OCI-LY7 (cell line): ENCODE results near the gene NAALADL2. TPM values are rescaled to one million over a fixed set of nuclear protein-coding genes. Genes with fewer than 3 reads are reported as not detected.

Experiments used
- BruUV-seq: library from RNA; stranded (reverse); fragments of 400-500 nt; replicated peaks from 2 replicates; lab custom pipeline; 2021; lab: Mats Ljungman, UMichigan
- CTCF ChIA-PET: fragments of 300-600 bp; sonication (Branson Sonifier 250); formaldehyde crosslinking; loops from one replicate; lab custom pipeline; 2022; ENCODE audit warnings: antibody characterized with exemption; ENCODE audit not compliant: unreplicated experiment; lab: Charles Lee
- POLR2A ChIA-PET: fragments of 300-600 bp; sonication (Branson Sonifier 250); formaldehyde crosslinking; loops from one replicate; lab custom pipeline; 2022; ENCODE audit warnings: antibody characterized with exemption; lab: Charles Lee
- DNase-seq: peaks from one replicate; pipeline ENCODE4 v3.0.0-alpha.2; 2015; ENCODE audit warnings: low spot score
- H2AFZ ChIP-seq: fragments of 200-600 bp; sonication (generic), shearing (Covaris generic); 2 replicates; pipeline ENCODE4 v1.6.1; 2014; ENCODE audit warnings: mild to moderate bottlenecking, antibody characterized with exemption, low read length, moderate library complexity
- H3K27ac ChIP-seq: fragments of 200-600 bp; sonication (generic); 2 replicates; pipeline ENCODE4 v1.5.1; 2014; ENCODE audit warnings: mixed run types, low read depth, mild to moderate bottlenecking, moderate library complexity, low read length, inconsistent platforms; ENCODE audit not compliant: poor library complexity, severe bottlenecking
- H3K36me3 ChIP-seq: fragments of 200-600 bp; sonication (generic); 2 replicates; pipeline ENCODE4 v1.6.1; 2014; ENCODE audit warnings: mild to moderate bottlenecking, antibody characterized with exemption, low read length, moderate library complexity, mixed read lengths; ENCODE audit not compliant: insufficient read depth
- H3K4me1 ChIP-seq: fragments of 200-600 bp; sonication (generic); 2 replicates; pipeline ENCODE4 v1.5.1; 2014; ENCODE audit warnings: mild to moderate bottlenecking, low read length; ENCODE audit not compliant: insufficient read depth, poor library complexity, severe bottlenecking
- H3K4me2 ChIP-seq: fragments of 200-600 bp; sonication (generic); 2 replicates; pipeline ENCODE4 v1.6.1; 2014; ENCODE audit warnings: mild to moderate bottlenecking, low read length
- H3K4me3 ChIP-seq: fragments of 200-600 bp; sonication (generic); 2 replicates; pipeline ENCODE4 v1.5.1; 2014; ENCODE audit warnings: mild to moderate bottlenecking, low read depth, low read length; ENCODE audit not compliant: poor library complexity, severe bottlenecking
- H3K79me2 ChIP-seq: fragments of 200-600 bp; sonication (generic); 2 replicates; pipeline ENCODE4 v1.6.1; 2016; ENCODE audit warnings: low read depth, mild to moderate bottlenecking, low read length, moderate library complexity, mixed read lengths; ENCODE audit not compliant: insufficient read depth
- H3K9me2 ChIP-seq: fragments of 200-600 bp; sonication (generic); 2 replicates; pipeline ENCODE4 v1.6.1; 2016; ENCODE audit warnings: mild to moderate bottlenecking, low read length, mixed read lengths; ENCODE audit not compliant: insufficient read depth
- H3K9me3 ChIP-seq: fragments of 200-600 bp; sonication (generic); 2 replicates; pipeline ENCODE4 v1.6.1; 2014; ENCODE audit warnings: mild to moderate bottlenecking, mixed run types, low read length, mixed read lengths
- H4K20me1 ChIP-seq: fragments of 200-600 bp; sonication (generic); 2 replicates; pipeline ENCODE4 v1.6.1; 2014; ENCODE audit warnings: mild to moderate bottlenecking, antibody characterized with exemption, low read length, moderate library complexity, mixed read lengths; ENCODE audit not compliant: insufficient read depth
- CTCF ChIP-seq: fragments of 200-600 bp; sonication (generic); conservative IDR thresholded peaks from 2 replicates; pipeline ENCODE4 v1.5.1; 2014; ENCODE audit warnings: mild to moderate bottlenecking, antibody characterized with exemption, low read length, moderate library complexity, mixed read lengths
- EZH2phosphoT487 ChIP-seq: fragments of 200-600 bp; sonication (generic); IDR thresholded peaks from 2 replicates; pipeline ENCODE4 v1.6.1; 2018; ENCODE audit warnings: low read depth, borderline replicate concordance, mild to moderate bottlenecking, mixed run types, antibody characterized with exemption, low read length, moderate library complexity, mixed read lengths
- intact Hi-C: fragments of 100-400 bp; cut with micrococcal nuclease; formaldehyde crosslinking; loops from one replicate; pipeline ENCODE4 v1.10.0; 2022; ENCODE audit not compliant: unreplicated experiment
- total RNA-seq, 2 experiments: library from RNA; depleted of rRNA in 1 of 2; stranded (reverse); fragments of >200 nt in 1 of 2; shearing (Covaris generic) in 1 of 2; gene quantifications; 2 replicates each; pipeline ENCODE4 v1.2.3, GENCODE V29; 2014 to 2022

The NAALADL2 gene
- total RNA-seq, 2 experiments from 2014 or later, result 0.25 to 0.70 TPM

DNA sequence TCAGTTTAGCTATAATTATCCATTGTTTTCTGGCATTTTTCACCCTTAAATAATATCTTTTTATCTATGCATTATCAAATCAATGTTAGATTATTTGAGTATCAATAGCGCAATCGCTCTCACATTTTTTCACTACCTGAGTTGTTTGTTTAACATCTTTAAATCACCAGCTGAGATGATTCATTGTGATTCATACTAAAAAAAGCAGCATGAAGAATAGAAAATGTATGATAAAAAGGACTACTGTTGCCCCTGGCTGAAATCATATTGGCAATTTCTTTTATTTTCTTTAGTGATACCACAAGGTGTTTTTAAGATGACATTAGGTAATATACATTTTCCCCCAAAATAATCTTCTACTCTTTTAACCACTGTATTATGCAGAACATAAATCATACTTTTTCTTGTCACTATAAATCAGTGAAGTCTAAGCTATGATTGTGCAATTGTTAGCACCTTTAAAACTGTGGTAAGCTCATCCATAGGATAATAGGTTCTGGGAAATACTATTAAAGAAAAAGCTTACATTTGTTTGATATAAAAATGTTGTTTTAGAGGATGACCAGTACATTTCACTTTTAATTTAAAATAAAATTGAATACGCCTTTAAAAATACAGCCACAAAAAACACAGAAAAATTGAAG is 889.1 kb downstream of the NAALADL2 start:
- BruUV-seq, result no TSS peak
- H3K27ac ChIP-seq, result no peak overlapping the region
- no peak overlapping the region for H3K4me2 ChIP-seq
- no peak for DNase-seq
- TF ChIP-seq CTCF (no peak), EZH2phosphoT487 (no peak)
- H3K4me1 ChIP-seq, result no peaks in the 10 kb centered on the region
- H4K20me1 ChIP-seq, result no peaks in the 10 kb centered on the region
- H3K4me3 ChIP-seq, result no peak overlapping the region
- H3K36me3 ChIP-seq, result no peaks in the 10 kb centered on the region
- H3K79me2 ChIP-seq, result no peaks in the 10 kb centered on the region
- H3K9me3 ChIP-seq, result no peaks in the 10 kb centered on the region
- intact Hi-C loops, result no loop called here
- H2AFZ ChIP-seq, result no peak overlapping the region
- CTCF ChIA-PET, result no interaction called here
- POLR2A ChIA-PET, result no interaction called here
- H3K9me2 ChIP-seq, result no peaks in the 10 kb centered on the region

DNA sequence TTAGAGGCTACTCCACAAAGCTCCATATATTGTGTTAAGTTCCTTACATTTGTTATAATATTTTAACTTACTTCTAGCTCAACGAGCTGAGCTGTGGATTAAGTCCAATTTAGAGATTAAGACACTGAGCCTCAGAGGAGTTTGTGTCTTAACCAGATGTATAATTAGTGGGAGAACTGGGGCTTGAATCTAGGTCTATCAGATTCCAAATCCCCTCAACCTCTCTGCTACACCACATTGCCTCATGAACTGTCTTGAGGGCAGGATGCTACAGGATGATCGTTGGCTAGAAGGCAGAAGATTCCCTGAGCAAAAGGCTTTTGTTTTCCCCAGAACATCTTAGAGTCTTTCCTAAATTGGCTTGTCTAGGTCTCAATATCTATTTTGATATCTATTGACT is 890.8 kb downstream of the NAALADL2 start:
- H3K79me2 ChIP-seq, result no peaks in the 10 kb centered on the region
- no peak overlapping the region for H3K4me3 ChIP-seq
- no peak for DNase-seq
- ChIA-PET CTCF (no interaction called here), POLR2A (interaction anchor here (0.6 to 1.0 kb wide), 3 partner anchors 140 to 1638 kb away, joined by 3 to 6 read pairs (median 3); no protein-coding TSS in a partner anchor)
- BruUV-seq, result no TSS peak
- H3K36me3 ChIP-seq, result no peaks in the 10 kb centered on the region
- no peaks in the 10 kb centered on the region for H3K9me3 ChIP-seq
- H3K27ac ChIP-seq, result no peak overlapping the region
- TF ChIP-seq CTCF (no peak), EZH2phosphoT487 (no peak)
- H2AFZ ChIP-seq, result no peak overlapping the region
- H3K4me1 ChIP-seq, result no peaks in the 10 kb centered on the region
- no peak overlapping the region for H3K4me2 ChIP-seq
- H4K20me1 ChIP-seq, result no peaks in the 10 kb centered on the region
- intact Hi-C loops, result no loop called here
- H3K9me2 ChIP-seq, result no peaks in the 10 kb centered on the region

- TF ChIP-seq CTCF (no peak), EZH2phosphoT487 (no peak)
Measured at GRCh38 chr3:175751089-175751488, 892.0 kb downstream of the NAALADL2 start.

More at GRCh38 chr3:175751089-175751488, 892.0 kb downstream of the NAALADL2 start:
- no TSS peak for BruUV-seq
- no peak overlapping the region for H3K4me3 ChIP-seq
- H3K4me2 ChIP-seq, result no peak overlapping the region
- H3K9me3 ChIP-seq, result no peaks in the 10 kb centered on the region
- no peaks in the 10 kb centered on the region for H3K79me2 ChIP-seq
- H2AFZ ChIP-seq, result no peak overlapping the region
- no peaks in the 10 kb centered on the region for H3K36me3 ChIP-seq
- intact Hi-C loops, result no loop called here
- POLR2A ChIA-PET, result interaction anchor here (1.0 kb wide), 1 partner anchor 190 kb away, joined by 3 read pairs; no protein-coding TSS in a partner anchor
- H3K9me2 ChIP-seq, result no peaks in the 10 kb centered on the region
- CTCF ChIA-PET, result no interaction called here
- H4K20me1 ChIP-seq, result no peaks in the 10 kb centered on the region
- no peak for DNase-seq
- H3K4me1 ChIP-seq, result no peaks in the 10 kb centered on the region
- no peak overlapping the region for H3K27ac ChIP-seq
